Mesendoderm (in vitro differentiated cells): Measurements from ENCODE around the gene ADAMTS20.
"Not testable (repeated sequence)": the region's sequence is repeated elsewhere in the genome, so short reads cannot be mapped to it uniquely, and the experiment has no call there.

Source experiments
- DNase-seq: peaks from one replicate; pipeline ENCODE4 v3.0.0; 2013
- H2AK5ac ChIP-seq: 2 replicates; pipeline ENCODE4 v1.6.1; 2013; ENCODE audit warnings: low read length, inconsistent platforms
- H2BK120ac ChIP-seq: 2 replicates; pipeline ENCODE4 v1.6.1; 2013; ENCODE audit warnings: low read depth, mild to moderate bottlenecking, low read length, moderate library complexity, mixed read lengths
- H2BK15ac ChIP-seq: replicated peaks from 2 replicates; pipeline ENCODE4 v1.6.1; 2013; ENCODE audit warnings: low read depth, mild to moderate bottlenecking, moderate library complexity
- H2BK5ac ChIP-seq: 2 replicates; pipeline ENCODE4 v1.6.1; 2013; ENCODE audit warnings: low read length, inconsistent platforms
- H3K18ac ChIP-seq: 2 replicates; pipeline ENCODE4 v1.6.1; 2013; ENCODE audit warnings: mild to moderate bottlenecking, low read length, mixed read lengths
- H3K23ac ChIP-seq: one replicate; pipeline ENCODE4 v1.6.1; 2013; ENCODE audit warnings: low read length
- H3K27ac ChIP-seq: 2 replicates; pipeline ENCODE4 v1.5.1; 2013; ENCODE audit warnings: low read depth, mild to moderate bottlenecking, inconsistent platforms, low read length, moderate library complexity
- H3K27me3 ChIP-seq: 2 replicates; pipeline ENCODE4 v1.6.1; 2013; ENCODE audit warnings: low read length, control low read depth, mild to moderate bottlenecking, inconsistent platforms; ENCODE audit not compliant: insufficient read depth, poor library complexity
- H3K36me3 ChIP-seq: 2 replicates; pipeline ENCODE4 v1.6.1; 2013; ENCODE audit warnings: low read length, inconsistent platforms; ENCODE audit not compliant: control insufficient read depth, insufficient read depth
- H3K4ac ChIP-seq: one replicate; pipeline ENCODE4 v1.6.1; 2013; ENCODE audit warnings: low read depth, mild to moderate bottlenecking, low read length, moderate library complexity
- H3K4me1 ChIP-seq: 2 replicates; pipeline ENCODE4 v1.6.1; 2013; ENCODE audit warnings: low read depth, low read length, inconsistent platforms; ENCODE audit not compliant: control insufficient read depth
- H3K4me2 ChIP-seq: 2 replicates; pipeline ENCODE4 v1.6.1; 2013; ENCODE audit warnings: low read length
- H3K4me3 ChIP-seq: 2 replicates; pipeline ENCODE4 v1.5.1; 2013; ENCODE audit warnings: mild to moderate bottlenecking, low read length
- H3K56ac ChIP-seq: one replicate; pipeline ENCODE4 v1.6.1; 2013; ENCODE audit warnings: low read length
- H3K79me1 ChIP-seq: 2 replicates; pipeline ENCODE4 v1.6.1; 2013; ENCODE audit warnings: low read length, inconsistent platforms
- H3K79me2 ChIP-seq: 2 replicates; pipeline ENCODE4 v1.6.1; 2013; ENCODE audit warnings: mild to moderate bottlenecking, low read length; ENCODE audit not compliant: control insufficient read depth, insufficient read depth
- H3K9ac ChIP-seq: 2 replicates; pipeline ENCODE4 v1.6.1; 2013; ENCODE audit warnings: low read length, inconsistent platforms
- H4K5ac ChIP-seq: one replicate; pipeline ENCODE4 v1.6.1; 2013; ENCODE audit warnings: low read length
- H4K8ac ChIP-seq: one replicate; pipeline ENCODE4 v1.6.1; 2013; ENCODE audit warnings: low read depth, mild to moderate bottlenecking, control low read depth, low read length, moderate library complexity
- WGBS: extraction: QIAGEN DNeasy Blood & Tissue Kit; methylation state at CpG from one replicate; pipeline ENCODE4 v1.1.7; 2013; ENCODE audit warnings: low lambda C conversion rate, missing lambda C conversion rate; ENCODE audit not compliant: insufficient coverage; ENCODE audit errors: extremely low coverage; 5-methylcytosine and 5-hydroxymethylcytosine counted together

Gene ADAMTS20

DNA sequence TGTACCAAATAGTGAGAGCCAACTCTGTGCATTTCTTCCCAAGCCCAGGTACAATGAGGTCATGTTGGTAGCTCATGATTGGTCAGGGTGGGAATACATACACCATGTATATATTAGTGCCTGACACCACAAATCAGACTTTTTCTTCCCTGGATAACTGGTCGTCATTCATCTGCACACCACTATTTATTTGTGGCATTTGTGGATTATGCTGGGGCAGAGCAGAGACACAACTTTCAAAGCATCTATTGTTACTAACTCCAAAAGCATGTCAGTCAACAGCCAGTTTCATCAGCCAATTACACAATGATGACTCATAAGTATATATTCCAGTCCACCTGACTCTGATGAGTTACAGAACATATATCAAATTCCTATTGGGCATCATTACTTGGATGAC is 181.7 kb downstream of the ADAMTS20 start:
- Histone ChIP-seq H3K4me1 (no peaks in the 10 kb centered on the region), H2AK5ac (no peak overlapping the region), H3K27me3 (no peaks in the 10 kb centered on the region), H4K5ac (no peak overlapping the region), H2BK15ac (no peak overlapping the region), H3K4ac (no peak overlapping the region), H2BK120ac (no peak overlapping the region), H3K79me1 (no peaks in the 10 kb centered on the region), H3K18ac (no peak overlapping the region), H4K8ac (no peak overlapping the region), H3K9ac (no peak overlapping the region), H3K4me3 (no peak overlapping the region), H2BK5ac (no peak overlapping the region), H3K79me2 (no peaks in the 10 kb centered on the region), H3K23ac (no peak overlapping the region), H3K56ac (no peak overlapping the region), H3K27ac (no peak overlapping the region), H3K4me2 (no peak overlapping the region), H3K36me3 (no peaks in the 10 kb centered on the region)
- WGBS: no CpG with 5 or more reads among the region's 1 CpG
- DNase-seq: no peak

DNA sequence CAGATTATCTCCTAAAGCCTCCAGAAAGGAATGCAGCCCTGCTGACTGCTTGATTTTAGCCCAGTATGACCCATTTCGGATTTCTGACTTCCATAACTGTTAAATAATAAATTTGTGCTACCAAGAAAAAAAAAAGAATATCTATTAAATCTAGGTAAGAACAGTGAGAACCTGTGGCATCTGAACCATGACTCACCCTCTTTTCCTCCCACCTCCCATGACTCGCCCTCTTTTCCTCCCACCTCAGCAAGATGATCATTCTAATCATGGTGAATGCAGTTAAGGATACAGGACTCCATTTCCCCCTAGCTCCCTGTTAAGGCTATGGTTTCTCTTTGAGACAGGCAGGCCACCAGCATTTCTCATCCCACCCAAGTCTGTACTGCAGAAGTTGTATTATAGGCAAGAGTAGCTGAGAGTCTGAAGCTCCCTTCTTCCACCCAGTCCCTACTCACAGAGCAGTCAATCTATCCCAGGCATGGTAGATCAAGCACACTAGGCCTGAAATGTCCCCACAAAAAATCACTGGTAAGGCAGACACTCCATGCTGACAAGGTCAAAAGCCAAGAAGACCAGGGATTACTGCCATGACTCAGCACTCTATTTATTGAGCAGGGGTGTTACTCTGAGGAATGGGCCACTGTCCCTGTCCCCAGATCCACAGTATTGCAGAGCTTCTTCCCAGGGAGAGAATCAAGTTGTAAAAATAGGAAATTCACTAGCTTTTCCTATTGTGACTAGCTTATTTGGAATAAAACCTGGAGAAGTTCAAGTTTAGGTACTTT is 188.9 kb downstream of the ADAMTS20 start:
- Histone ChIP-seq H3K56ac (no peak overlapping the region), H2BK15ac (no peak overlapping the region), H4K8ac (no peak overlapping the region), H3K4me3 (no peak overlapping the region), H3K79me1 (no peaks in the 10 kb centered on the region), H3K79me2 (no peaks in the 10 kb centered on the region), H2BK120ac (no peak overlapping the region), H4K5ac (no peak overlapping the region), H3K23ac (peak overlapping the region; percentile 48), H3K4ac (no peak overlapping the region), H2BK5ac (no peak overlapping the region), H3K18ac (no peak overlapping the region), H3K27ac (no peak overlapping the region), H3K4me1 (no peaks in the 10 kb centered on the region), H3K9ac (no peak overlapping the region), H3K36me3 (no peaks in the 10 kb centered on the region), H3K4me2 (no peak overlapping the region), H3K27me3 (no peaks in the 10 kb centered on the region), H2AK5ac (no peak overlapping the region)
- peak; percentile 10 for DNase-seq
- WGBS: no CpG with 5 or more reads among the region's 2 CpGs

DNA sequence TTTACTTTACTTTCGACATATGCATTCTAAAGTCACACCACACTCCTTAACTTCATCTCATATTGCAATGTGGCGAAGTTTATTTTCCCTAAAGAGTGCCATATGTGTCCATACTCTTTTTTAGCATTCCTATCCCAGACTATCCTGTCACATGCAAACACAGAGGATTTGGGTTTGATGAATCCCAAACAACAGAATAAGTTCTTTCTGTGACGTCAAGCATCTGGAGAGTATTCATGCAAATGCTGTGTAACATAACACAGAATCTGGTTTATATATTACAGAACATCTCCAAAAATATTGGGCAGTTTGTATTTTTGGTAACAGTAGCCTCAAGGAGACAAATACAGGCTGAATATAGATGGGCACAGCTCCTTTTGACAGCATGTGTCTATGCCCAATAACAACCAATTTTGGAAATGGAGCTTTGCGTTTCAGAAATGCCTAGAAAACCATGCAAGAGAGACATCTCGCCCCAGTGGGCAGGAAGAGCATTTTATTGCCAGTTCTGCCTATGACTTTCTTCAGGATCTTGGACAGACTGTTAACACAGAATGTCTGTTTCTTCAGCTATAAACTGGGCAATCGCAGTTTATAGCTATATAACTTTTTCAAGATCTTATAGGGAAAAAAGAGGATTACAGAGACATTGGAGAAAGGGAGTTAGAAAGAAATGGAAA is 190.8 kb downstream of the ADAMTS20 start:
- H3K36me3 ChIP-seq: no peaks in the 10 kb centered on the region
- H3K18ac ChIP-seq: no peak overlapping the region
- H2AK5ac ChIP-seq: no peak overlapping the region
- H3K4me1 ChIP-seq: no peaks in the 10 kb centered on the region
- no peak overlapping the region for H2BK5ac ChIP-seq
- no peak overlapping the region for H3K56ac ChIP-seq
- no peak for DNase-seq
- no peak overlapping the region for H4K8ac ChIP-seq
- no peak overlapping the region for H3K9ac ChIP-seq
- no peak overlapping the region for H3K4me2 ChIP-seq
- 100% methylated on average over 1 of the region's 6 CpGs for WGBS
- H2BK120ac ChIP-seq: no peak overlapping the region
- H3K79me2 ChIP-seq: no peaks in the 10 kb centered on the region
- no peak overlapping the region for H4K5ac ChIP-seq
- no peak overlapping the region for H3K27ac ChIP-seq
- no peak overlapping the region for H2BK15ac ChIP-seq
- H3K4ac ChIP-seq: no peak overlapping the region
- no peak overlapping the region for H3K4me3 ChIP-seq
- H3K79me1 ChIP-seq: no peaks in the 10 kb centered on the region
- no peak overlapping the region for H3K23ac ChIP-seq
- no peaks in the 10 kb centered on the region for H3K27me3 ChIP-seq

- no CpG with 5 or more reads among the region's 10 CpGs for WGBS
- H3K4ac ChIP-seq, H4K5ac ChIP-seq, H3K79me1 ChIP-seq, H3K27ac ChIP-seq, H4K8ac ChIP-seq, H3K36me3 ChIP-seq, H3K27me3 ChIP-seq, H3K18ac ChIP-seq, H3K4me3 ChIP-seq, H3K4me2 ChIP-seq, H3K79me2 ChIP-seq, H2BK120ac ChIP-seq, H3K4me1 ChIP-seq, H3K23ac ChIP-seq, H2BK5ac ChIP-seq, H3K56ac ChIP-seq, DNase-seq, H2BK15ac ChIP-seq, H3K9ac ChIP-seq, H2AK5ac ChIP-seq: not testable (repeated sequence)
These were observed 192.0 kb downstream of the ADAMTS20 start for GRCh38 chr12:43360001-43360400.

- no peak for DNase-seq
- no peak overlapping the region for H3K4me3 ChIP-seq
- H4K5ac ChIP-seq: no peak overlapping the region
- H3K9ac ChIP-seq: no peak overlapping the region
- H3K18ac ChIP-seq: no peak overlapping the region
- WGBS: no CpG with 5 or more reads among the region's 1 CpG
- no peak overlapping the region for H2BK5ac ChIP-seq
- no peak overlapping the region for H3K23ac ChIP-seq
- H4K8ac ChIP-seq: no peak overlapping the region
- H2BK120ac ChIP-seq: no peak overlapping the region
- no peaks in the 10 kb centered on the region for H3K79me2 ChIP-seq
- H3K79me1 ChIP-seq: no peaks in the 10 kb centered on the region
- no peaks in the 10 kb centered on the region for H3K4me1 ChIP-seq
- no peak overlapping the region for H2AK5ac ChIP-seq
- no peak overlapping the region for H3K4me2 ChIP-seq
- no peaks in the 10 kb centered on the region for H3K36me3 ChIP-seq
- no peak overlapping the region for H3K56ac ChIP-seq
- H3K4ac ChIP-seq: no peak overlapping the region
- H2BK15ac ChIP-seq: no peak overlapping the region
- H3K27ac ChIP-seq: no peak overlapping the region
- H3K27me3 ChIP-seq: no peaks in the 10 kb centered on the region
These were observed 194.9 kb downstream of the ADAMTS20 start for GRCh38 chr12:43357141-43357540.
